ENCODE results near the gene PPP2R5B. TPM values are rescaled to one million over a fixed set of nuclear protein-coding genes. Genes with fewer than 3 reads are reported as not detected.

PPP2R5B gene
- polyA plus RNA-seq, 1 experiment = 18.5 TPM

DNA sequence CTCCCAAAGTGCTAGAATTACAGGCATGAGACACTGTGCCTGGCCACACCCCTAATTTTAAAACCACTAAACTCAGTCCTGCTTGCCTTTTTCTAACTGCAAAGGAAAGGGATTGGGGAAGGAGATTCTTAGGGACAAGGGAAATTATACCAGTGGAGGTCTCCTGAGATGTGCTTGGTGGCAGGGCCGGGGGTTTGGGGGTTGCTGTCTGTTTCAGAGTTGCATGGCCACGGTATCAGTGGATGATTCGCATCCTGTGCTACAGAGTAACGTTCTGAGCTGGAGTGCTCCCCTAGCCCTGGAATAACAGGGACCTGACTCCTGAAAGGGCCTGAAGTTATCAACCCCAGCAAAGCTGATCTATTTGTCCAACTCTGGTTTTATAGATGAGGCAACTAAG, 12.1 kb downstream of the PPP2R5B start:
- Histone ChIP-seq H3K27me3 (ENCODE audit: control insufficient read depth, insufficient read depth, low read length) (peaks cover 6% of the 10 kb centered on the region; the same call in 1 of the 2 replicates), H3K36me3 (ENCODE audit: control insufficient read depth, insufficient read depth, low read length) (peaks cover 22% of the 10 kb centered on the region), H3K4me3 (ENCODE audit: low read depth, low read length) (no peak overlapping the region)
- POLR2A ChIA-PET = no interaction called here
- TF ChIP-seq, protein P1, sequence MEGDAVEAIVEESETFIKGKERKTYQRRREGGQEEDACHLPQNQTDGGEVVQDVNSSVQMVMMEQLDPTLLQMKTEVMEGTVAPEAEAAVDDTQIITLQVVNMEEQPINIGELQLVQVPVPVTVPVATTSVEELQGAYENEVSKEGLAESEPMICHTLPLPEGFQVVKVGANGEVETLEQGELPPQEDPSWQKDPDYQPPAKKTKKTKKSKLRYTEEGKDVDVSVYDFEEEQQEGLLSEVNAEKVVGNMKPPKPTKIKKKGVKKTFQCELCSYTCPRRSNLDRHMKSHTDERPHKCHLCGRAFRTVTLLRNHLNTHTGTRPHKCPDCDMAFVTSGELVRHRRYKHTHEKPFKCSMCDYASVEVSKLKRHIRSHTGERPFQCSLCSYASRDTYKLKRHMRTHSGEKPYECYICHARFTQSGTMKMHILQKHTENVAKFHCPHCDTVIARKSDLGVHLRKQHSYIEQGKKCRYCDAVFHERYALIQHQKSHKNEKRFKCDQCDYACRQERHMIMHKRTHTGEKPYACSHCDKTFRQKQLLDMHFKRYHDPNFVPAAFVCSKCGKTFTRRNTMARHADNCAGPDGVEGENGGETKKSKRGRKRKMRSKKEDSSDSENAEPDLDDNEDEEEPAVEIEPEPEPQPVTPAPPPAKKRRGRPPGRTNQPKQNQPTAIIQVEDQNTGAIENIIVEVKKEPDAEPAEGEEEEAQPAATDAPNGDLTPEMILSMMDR (IDR thresholded peaks at IDR 0.05; ENCODE audit: insufficient read depth, low read depth, low read length) = no peak
- no peak for DNase-seq (ENCODE audit: low read depth)
- CTCF ChIA-PET = interaction anchor here (1.8 kb wide), 1 partner anchor 78 kb away, joined by 9 read pairs; the partner anchor contains the start of gene ARL2

DNA sequence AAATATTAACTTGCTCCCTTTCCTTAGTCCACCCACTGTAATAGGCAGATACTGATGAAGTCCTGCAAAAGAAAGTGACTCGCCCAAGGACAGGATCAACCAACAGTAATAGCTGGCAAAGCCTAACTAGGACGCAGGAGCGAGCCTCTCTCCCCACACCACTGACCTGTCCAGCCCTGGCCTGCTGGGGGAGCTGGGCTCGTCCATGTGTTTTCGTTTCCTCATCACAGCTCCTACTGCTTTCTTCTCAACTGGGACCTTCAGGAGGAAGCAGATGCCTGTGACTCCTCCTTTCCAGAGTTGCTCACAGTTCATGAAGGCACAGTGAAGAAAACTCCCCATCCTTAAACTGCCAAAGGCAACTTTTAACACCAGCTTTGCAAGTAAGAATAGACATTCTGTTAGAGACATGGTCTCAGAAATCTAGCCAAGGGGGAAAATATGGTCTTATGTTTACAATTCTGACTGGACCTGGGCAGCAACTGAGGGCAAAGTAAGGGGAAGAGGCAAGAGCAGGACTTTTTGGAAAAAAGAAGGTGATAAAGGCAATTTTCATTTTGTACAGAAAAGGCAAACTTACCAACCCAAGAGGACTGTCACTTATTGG, 22.8 kb downstream of the PPP2R5B start:
- Histone ChIP-seq H3K4me3 (ENCODE audit: low read depth, low read length) (no peak overlapping the region), H3K36me3 (ENCODE audit: control insufficient read depth, insufficient read depth, low read length) (no peaks in the 10 kb centered on the region), H3K27me3 (ENCODE audit: control insufficient read depth, insufficient read depth, low read length) (peaks cover 9% of the 10 kb centered on the region)
- TF ChIP-seq, protein P1 (IDR thresholded peaks at IDR 0.05; ENCODE audit: insufficient read depth, low read depth, low read length) = peak; percentile 12; the same call in 1 of the 2 replicates
- ChIA-PET CTCF (interaction anchor here (1.0 to 1.7 kb wide), 2 partner anchors 10 to 13 kb away, joined by 3 to 4 read pairs; no protein-coding TSS in a partner anchor), POLR2A (no interaction called here)
- no peak for DNase-seq (ENCODE audit: low read depth)

DNA sequence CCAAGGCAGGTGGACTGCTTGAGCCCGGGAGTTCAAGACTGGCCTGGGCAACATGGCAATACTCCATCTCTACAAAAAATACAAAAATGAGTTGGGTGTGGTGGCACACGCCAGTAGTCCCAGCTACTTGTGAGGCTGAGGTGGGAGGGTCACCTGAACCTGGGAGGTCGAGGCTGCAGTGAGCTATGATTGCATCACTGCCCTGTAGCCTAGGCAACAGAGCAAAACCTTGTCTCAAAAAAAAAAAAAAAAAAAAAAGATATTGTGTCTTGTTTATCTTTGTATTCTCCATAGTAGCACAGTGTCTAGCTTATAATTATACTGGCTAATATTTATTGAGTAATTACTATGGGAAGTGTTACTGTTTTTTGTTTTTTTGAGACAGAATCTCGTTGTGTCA, 27.0 kb downstream of the PPP2R5B start:
- Histone ChIP-seq H3K27me3 (ENCODE audit: control insufficient read depth, insufficient read depth, low read length) (peaks cover 7% of the 10 kb centered on the region), H3K36me3 (ENCODE audit: control insufficient read depth, insufficient read depth, low read length) (no peaks in the 10 kb centered on the region), H3K4me3 (ENCODE audit: low read depth, low read length) (no peak overlapping the region)
- POLR2A ChIA-PET = no interaction called here
- CTCF ChIA-PET = no interaction called here
- no peak for DNase-seq (ENCODE audit: low read depth)
- TF ChIP-seq, protein P1 (IDR thresholded peaks at IDR 0.05; ENCODE audit: insufficient read depth, low read depth, low read length) = no peak

DNA sequence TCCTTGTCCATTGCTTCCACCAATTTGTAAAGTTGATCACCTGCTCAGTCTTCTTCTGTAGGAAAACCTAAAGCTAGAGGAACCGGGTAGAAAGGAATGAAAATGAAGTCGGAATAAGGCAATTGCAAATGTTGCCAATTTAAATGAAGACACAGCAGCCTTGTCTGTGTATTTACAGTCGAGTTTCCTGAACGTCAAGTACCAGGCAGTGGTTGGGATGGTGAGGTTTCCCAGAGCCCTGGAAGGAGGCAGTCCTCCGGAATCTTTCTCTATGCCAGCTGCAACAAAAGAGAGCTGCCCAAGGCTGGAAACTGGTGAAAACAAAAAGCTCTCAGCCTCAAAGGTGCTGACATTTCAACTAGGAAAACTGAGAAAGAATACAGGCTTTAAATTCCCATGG, 29.7 kb downstream of the PPP2R5B start:
- POLR2A ChIA-PET = no interaction called here
- DNase-seq (ENCODE audit: low read depth) = no peak
- CTCF ChIA-PET = interaction anchor here (1.0 kb wide), 1 partner anchor 60 kb away, joined by 3 read pairs; no protein-coding TSS in a partner anchor
- no peaks in the 10 kb centered on the region for H3K36me3 ChIP-seq (ENCODE audit: control insufficient read depth, insufficient read depth, low read length)
- H3K4me3 ChIP-seq (ENCODE audit: low read depth, low read length) = no peak overlapping the region
- TF ChIP-seq, protein P1 (IDR thresholded peaks at IDR 0.05; ENCODE audit: insufficient read depth, low read depth, low read length) = no peak
- peaks cover 3% of the 10 kb centered on the region; the same call in 1 of the 2 replicates for H3K27me3 ChIP-seq (ENCODE audit: control insufficient read depth, insufficient read depth, low read length)

DNA sequence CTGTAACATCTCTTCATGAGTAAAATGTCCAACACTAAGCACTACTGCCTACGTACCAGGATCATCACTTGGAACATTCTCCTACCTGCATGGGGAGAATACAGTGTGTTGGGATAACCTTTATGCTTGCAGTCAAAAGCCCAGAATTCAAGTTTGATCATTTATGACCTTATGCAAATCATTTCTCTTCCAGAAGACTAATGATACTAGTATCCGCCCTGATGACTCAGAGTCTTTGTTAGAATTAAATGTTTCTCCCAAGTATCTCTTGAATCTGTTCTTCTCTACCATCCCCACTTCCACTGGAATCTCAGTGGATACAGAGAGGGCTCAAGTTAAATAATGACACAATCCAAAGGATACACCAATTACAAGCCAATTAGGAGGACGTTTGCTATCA, 35.0 kb downstream of the PPP2R5B start:
- TF ChIP-seq, protein P1 (IDR thresholded peaks at IDR 0.05; ENCODE audit: insufficient read depth, low read depth, low read length) = no peak
- Histone ChIP-seq H3K27me3 (ENCODE audit: control insufficient read depth, insufficient read depth, low read length) (no peaks in the 10 kb centered on the region; the same call in 1 of the 2 replicates), H3K36me3 (ENCODE audit: control insufficient read depth, insufficient read depth, low read length) (no peaks in the 10 kb centered on the region), H3K4me3 (ENCODE audit: low read depth, low read length) (no peak overlapping the region)
- ChIA-PET POLR2A (no interaction called here), CTCF (no interaction called here)
- DNase-seq (ENCODE audit: low read depth) = no peak
